HG02885 (cell line): ENCODE data around the gene RBM3.
"Not testable (repeated sequence)": the region's sequence is repeated elsewhere in the genome, so short reads cannot be mapped to it uniquely, and the experiment has no call there.

Source experiments
- ATAC-seq: cut with Tn5 transposase; IDR thresholded peaks from one replicate; pipeline ENCODE4 v1.9.1; 2021; ENCODE audit warnings: mild to moderate bottlenecking; ENCODE audit not compliant: unreplicated experiment, poor library complexity

Gene RBM3

GRCh38 chrX:48574270-48575266 lies at the start of gene RBM3:
Gene RBM3, plus strand, starts transcription at chrX:48574484. Its CDS starts 697 bp downstream, at chrX:48575181.
- peak; percentile 87 for ATAC-seq

DNA sequence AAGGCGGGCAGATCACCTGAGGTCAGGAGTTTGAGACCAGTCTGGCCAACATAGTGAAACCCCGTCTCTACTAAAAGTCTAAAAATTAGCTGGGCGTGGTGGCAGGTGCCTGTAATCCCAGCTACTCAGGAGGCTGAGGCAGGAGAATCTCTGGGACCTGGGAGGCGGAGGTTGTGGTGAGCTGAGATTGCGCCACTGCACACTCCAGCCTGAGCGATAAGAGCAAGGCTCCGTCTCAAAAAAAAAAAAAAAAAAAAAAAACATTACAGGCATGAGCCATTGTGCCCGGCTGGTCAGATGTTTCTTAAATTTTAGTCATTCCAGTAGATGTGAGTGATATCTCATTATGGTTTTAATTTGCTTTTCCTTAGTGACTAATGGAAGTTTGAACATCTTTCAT lies 48.4 kb upstream of the RBM3 start:
- ATAC-seq, result not testable (repeated sequence)

DNA sequence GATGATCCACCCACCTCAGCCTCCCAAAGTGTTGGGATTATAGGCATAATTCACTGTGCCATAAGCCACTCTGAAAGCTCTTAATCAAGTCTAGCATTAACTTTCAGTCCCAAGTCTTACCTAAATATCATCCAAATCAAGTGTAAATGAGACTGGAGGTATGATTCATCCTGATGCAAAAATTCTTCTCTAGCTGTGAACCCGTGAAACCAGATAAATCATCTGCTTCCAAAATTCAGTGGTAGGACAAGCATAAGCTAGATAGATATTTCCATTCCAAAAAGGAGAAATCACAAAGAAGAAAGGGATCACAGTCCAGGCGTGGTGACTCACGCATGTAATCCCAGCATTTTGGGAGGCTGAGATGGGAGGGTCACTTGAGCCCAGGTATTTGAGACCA lies 43.5 kb upstream of the RBM3 start:
- no peak for ATAC-seq

DNA sequence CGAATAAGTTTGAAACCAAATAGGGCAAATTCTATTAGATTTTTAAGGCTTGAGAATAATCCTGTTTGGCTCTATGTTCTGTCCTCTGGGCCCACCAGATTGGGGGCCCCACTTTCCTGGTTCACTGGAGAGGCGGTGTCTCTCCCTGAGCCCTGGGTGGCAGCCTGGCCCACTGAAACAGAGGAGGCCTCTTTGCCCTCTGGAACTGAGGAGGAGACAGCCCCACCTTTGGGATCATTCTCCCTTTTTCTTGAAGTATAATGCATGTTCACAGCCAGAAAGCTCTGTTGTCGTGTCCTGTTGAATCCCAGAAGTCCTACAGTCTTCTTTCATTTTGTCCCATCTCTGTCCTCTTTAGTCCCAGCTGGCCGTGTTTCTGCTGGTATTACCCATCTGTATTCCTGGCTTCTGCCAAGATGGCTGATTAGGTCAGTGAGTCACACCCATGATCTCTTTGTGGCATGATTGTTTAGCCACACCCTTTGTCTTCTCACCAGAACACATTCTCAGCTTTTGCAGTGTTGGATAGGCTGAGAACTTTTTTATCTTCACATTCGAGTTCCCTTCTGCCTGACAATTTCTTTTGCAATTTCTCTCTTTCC lies 42.8 kb upstream of the RBM3 start:
- no peak for ATAC-seq

GRCh38 chrX:48532161-48532560 lies 42.1 kb upstream of the RBM3 start:
- ATAC-seq, result no peak

GRCh38 chrX:48533165-48533564 lies 41.1 kb upstream of the RBM3 start:
- no peak for ATAC-seq

- ATAC-seq, result no peak
Observed at GRCh38 chrX:48538641-48539344, 35.5 kb upstream of the RBM3 start.

GRCh38 chrX:48539345-48540027 lies 34.8 kb upstream of the RBM3 start, which contains the start of gene TBC1D25:
Gene TBC1D25, plus strand, starts transcription at chrX:48539714. Its CDS starts 84 bp downstream, at chrX:48539798.
- peak; percentile 74 for ATAC-seq

DNA sequence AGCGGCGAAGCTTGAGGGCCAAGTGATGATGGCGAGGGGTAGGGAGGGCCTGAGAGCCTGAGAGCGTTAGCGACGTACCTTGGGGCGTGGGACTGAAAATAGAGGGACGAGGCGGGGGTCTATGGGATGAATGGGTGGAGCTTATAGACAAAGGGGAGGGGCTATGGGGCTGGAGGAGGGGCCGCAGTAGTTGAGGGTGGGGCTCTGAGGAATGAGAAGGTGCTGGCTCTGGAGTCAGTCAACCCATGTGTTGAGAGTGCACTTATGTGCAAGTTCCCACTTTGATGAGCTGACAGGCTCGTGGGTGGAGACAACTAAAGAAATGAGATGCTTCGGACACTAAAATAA lies 34.3 kb upstream of the RBM3 start:
- peak; percentile 38 for ATAC-seq

- no peak for ATAC-seq
Observed at GRCh38 chrX:48540480-48540879, 33.8 kb upstream of the RBM3 start.

- peak; percentile 28 for ATAC-seq
Observed at GRCh38 chrX:48541140-48541814, 33.0 kb upstream of the RBM3 start.

GRCh38 chrX:48548871-48549270 lies 25.4 kb upstream of the RBM3 start:
- no peak for ATAC-seq

DNA sequence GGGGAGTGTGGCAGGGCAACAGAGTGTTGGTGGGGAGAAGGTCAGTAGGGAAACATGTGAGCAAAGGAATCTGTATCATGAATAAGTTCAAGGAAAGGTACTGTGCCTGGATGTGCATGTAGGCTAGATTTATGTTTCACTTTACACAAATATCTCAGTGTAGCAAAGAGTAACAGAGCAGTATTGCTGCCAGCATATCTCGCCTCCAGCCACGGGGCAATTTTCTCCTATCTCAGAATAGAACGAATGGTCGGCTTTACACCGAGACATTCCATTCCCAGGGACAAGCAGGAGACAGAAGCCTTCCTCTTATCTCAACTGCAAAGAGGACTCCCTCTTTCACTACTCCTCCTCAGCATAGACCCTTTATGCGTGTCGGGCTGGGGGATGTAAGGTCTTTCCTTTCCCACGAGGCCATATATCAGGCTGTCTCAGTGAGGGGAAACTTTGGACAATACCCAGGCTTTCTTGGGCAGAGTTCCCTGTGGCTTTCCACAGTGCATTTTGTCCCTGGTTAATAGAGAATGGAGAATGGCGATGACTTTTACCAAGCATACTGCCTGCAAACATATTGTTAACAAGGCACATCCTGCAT lies 18.5 kb upstream of the RBM3 start:
- ATAC-seq, result not testable (repeated sequence)

GRCh38 chrX:48558271-48558670 lies 16.0 kb upstream of the RBM3 start:
- ATAC-seq, result no peak

DNA sequence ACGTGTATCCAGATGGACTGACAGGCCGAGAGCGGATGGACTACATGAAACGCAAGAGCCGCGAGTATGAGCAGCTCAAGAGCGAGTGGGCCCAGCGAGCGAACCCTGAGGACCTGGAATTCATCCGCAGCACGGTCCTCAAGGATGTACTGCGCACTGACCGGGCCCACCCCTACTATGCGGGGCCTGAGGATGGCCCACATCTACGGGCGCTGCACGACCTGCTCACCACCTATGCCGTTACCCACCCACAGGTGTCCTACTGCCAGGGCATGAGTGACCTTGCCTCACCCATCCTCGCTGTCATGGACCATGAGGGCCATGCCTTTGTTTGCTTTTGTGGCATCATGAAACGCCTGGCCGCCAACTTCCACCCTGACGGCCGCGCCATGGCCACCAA lies 14.6 kb upstream of the RBM3 start:
- ATAC-seq, result no peak

DNA sequence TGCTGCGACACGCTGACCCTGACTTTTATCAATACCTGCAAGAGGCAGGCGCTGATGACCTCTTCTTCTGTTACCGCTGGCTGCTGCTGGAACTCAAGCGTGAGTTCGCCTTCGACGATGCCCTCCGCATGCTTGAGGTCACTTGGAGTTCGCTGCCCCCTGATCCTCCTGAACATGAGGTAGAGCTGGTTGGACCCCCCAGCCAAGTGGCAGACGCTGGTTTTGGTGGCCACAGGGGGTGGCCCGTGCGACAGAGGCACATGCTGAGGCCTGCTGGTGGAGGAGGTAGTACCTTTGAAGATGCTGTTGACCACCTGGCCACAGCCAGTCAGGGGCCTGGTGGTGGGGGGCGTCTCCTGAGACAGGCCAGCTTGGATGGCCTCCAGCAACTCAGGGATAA lies 14.2 kb upstream of the RBM3 start:
- no peak for ATAC-seq

DNA sequence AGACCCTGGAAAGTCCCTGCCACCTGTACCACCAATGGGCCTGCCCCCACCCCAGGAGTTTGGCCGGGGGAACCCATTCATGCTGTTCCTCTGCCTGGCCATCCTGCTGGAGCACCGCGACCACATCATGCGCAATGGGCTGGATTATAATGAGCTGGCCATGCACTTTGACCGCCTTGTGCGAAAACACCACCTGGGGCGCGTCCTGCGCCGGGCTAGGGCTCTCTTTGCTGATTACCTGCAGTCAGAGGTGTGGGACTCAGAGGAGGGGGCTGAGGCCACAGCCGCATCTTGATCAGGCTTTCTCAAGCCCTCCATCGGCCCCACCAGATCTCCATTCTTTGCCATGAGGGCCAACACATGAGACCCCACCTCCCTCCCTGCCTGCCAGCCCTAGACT lies 13.6 kb upstream of the RBM3 start:
- ATAC-seq, result no peak

- ATAC-seq, result peak; percentile 39
Observed at GRCh38 chrX:48569958-48570357, 4.3 kb upstream of the RBM3 start.

DNA sequence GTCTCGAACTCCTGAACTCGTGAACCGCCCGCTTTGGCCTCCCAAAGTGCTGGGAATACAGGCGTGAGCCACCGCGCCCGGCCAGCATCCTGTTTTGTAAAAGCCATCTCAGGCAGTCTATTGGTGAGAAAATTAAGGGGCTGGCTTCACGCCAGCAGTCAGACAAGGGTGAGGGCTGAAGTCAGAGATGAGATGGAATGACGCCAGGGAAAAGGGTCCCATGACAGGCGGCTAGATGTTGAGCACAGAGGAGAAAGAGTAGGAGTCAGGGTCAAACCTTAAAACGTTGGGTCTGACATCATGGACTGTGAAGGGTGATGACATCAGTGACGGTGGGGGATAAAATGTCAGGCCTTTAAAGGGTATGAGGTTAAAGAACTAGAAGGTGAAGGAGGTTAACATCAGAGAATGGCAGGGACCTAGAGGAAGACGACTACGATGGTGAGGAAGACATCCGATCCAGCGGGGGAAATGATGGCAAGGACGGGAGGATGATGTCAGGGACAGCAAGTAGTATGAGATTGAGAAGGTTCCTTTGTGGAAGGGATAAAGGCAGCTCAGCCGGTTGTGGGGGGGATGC lies 504 bp upstream of the RBM3 start:
- ATAC-seq, result no peak
